ENCODE results near the gene ELAVL1. TPM values are rescaled to one million over a fixed set of nuclear protein-coding genes. Genes with fewer than 3 reads are reported as not detected.

The ELAVL1 gene
- total and polyA plus RNA-seq, 2 of the 13 experiments (the other 11 are each of a cell fraction or from before 2014, with no cell fraction given) = 27.9 to 38.4 TPM

DNA sequence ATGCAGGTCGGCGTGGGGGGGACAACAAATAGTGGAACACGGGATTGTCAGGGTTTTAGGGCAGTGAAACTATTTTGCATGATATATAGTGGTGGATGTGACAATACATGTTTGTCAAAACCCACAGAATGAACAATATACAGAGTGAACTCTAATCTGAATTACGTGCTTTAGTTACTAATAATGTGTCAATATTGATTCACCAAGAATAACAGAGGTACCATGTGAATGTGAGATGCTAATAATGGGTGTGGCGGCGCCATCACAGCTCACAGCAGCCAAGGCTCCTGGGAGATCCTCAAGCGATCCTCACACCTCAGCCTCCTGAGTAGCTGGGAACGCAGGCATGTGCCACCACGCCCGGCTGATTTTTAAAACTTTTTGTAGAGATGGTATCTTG, 12.9 kb downstream of the ELAVL1 start:
- Histone ChIP-seq H3K9ac (ENCODE audit: insufficient read depth, low read depth, low read length) (no peak overlapping the region), H2AFZ (ENCODE audit: low read length) (no peak overlapping the region), H3K27me3 (ENCODE audit: control insufficient read depth in 1 of 2, insufficient read depth in 2 of 2, low read length in 2 of 2) (no peaks in the 10 kb centered on the region), H3K9me3 (ENCODE audit: low read length) (no peaks in the 10 kb centered on the region), H3K4me2 (ENCODE audit: low read depth, low read length) (no peak overlapping the region), H3K4me3 (replicated peaks in 1 of 3; ENCODE audit: insufficient read depth in 1 of 3, low read depth in 2 of 3, low read length in 3 of 3) (no peak overlapping the region), H4K20me1 (ENCODE audit: insufficient read depth, low read length) (peaks cover 44% of the 10 kb centered on the region), H3K79me2 (ENCODE audit: insufficient read depth, low read length) (peaks cover 69% of the 10 kb centered on the region), H3K36me3 (replicated peaks in 1 of 2; ENCODE audit: control insufficient read depth in 1 of 2, insufficient read depth in 2 of 2, low read length in 2 of 2) (peaks cover 27 to 49% of the 10 kb centered on the region in 2 experiments), H3K4me1 (ENCODE audit: insufficient read depth, low read length) (peaks cover 39% of the 10 kb centered on the region), H3K27ac (ENCODE audit: extremely low read length, insufficient read depth, low read length) (no peak overlapping the region)
- in situ Hi-C loops (cut with HindIII; ENCODE audit: extremely low pct_ligation_motif_present, low pct_unique_long_range_greater_than_20kb) (no loop called here), intact Hi-C loops (cut with micrococcal nuclease; ENCODE audit: unreplicated experiment) (no loop called here)
- ATAC-seq = no peak
- TF ChIP-seq, protein P1, sequence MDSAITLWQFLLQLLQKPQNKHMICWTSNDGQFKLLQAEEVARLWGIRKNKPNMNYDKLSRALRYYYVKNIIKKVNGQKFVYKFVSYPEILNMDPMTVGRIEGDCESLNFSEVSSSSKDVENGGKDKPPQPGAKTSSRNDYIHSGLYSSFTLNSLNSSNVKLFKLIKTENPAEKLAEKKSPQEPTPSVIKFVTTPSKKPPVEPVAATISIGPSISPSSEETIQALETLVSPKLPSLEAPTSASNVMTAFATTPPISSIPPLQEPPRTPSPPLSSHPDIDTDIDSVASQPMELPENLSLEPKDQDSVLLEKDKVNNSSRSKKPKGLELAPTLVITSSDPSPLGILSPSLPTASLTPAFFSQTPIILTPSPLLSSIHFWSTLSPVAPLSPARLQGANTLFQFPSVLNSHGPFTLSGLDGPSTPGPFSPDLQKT (CRISPR knock-in tag; IDR thresholded peaks at IDR 0.05; ENCODE audit: borderline replicate concordance) = no peak
- no peak for TF ChIP-seq AHR (CRISPR knock-in tag; IDR thresholded peaks at IDR 0.05)
- TF ChIP-seq SRSF4 (IDR thresholded peaks at IDR 0.05; ENCODE audit: low read depth, low read length, poor library complexity, severe bottlenecking) = no peak
- TF ChIP-seq, protein P2, sequence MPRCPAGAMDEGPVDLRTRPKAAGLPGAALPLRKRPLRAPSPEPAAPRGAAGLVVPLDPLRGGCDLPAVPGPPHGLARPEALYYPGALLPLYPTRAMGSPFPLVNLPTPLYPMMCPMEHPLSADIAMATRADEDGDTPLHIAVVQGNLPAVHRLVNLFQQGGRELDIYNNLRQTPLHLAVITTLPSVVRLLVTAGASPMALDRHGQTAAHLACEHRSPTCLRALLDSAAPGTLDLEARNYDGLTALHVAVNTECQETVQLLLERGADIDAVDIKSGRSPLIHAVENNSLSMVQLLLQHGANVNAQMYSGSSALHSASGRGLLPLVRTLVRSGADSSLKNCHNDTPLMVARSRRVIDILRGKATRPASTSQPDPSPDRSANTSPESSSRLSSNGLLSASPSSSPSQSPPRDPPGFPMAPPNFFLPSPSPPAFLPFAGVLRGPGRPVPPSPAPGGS (CRISPR knock-in tag; IDR thresholded peaks at IDR 0.05) = no peak
- FAIRE-seq = no peak
- BruUV-seq (replicated peaks) = no TSS peak
- 77% methylated on average over 9 of the region's 10 CpGs for WGBS (ENCODE audit: low lambda C conversion rate)
- CTCF ChIA-PET (ENCODE audit: low intra/inter-chr PET ratio, low total read pairs) = no interaction called here
- POLR2A ChIA-PET = no interaction called here
- no peak for DNase-seq (ENCODE audit: low spot score)

DNA sequence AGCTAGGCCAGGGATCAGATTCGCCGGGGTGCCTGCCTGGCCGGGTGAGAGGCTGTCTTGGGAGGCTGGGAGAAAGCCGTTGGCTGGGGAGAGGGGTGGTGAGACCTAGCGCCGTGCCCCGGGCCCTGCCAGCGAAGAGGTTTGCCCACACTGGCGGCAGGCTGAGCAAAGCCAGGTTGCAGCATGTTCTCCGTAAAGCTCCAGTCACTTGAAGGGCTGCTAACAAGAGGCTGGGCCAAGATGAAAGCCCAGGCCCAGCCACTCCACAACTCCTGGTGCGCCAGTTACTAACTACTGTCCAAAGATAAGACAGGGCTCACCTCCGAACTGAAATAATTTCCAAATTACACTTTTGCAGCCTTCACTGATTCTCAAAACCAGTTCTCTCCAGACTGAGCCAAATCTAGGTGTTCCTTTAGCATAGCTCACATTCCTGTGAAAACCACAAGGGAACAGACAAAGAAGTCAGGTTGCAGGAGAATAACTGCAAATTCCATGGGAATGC, 16.3 kb downstream of the ELAVL1 start:
- no peak overlapping the region for H3K4me3 ChIP-seq (replicated peaks in 1 of 3; ENCODE audit: insufficient read depth in 1 of 3, low read depth in 2 of 3, low read length in 3 of 3)
- peaks cover 38% of the 10 kb centered on the region for H3K79me2 ChIP-seq (ENCODE audit: insufficient read depth, low read length)
- in situ Hi-C loops (cut with HindIII; ENCODE audit: extremely low pct_ligation_motif_present, low pct_unique_long_range_greater_than_20kb) = no loop called here
- H4K20me1 ChIP-seq (ENCODE audit: insufficient read depth, low read length) = peaks cover 30% of the 10 kb centered on the region
- H3K9ac ChIP-seq (ENCODE audit: insufficient read depth, low read depth, low read length) = no peak overlapping the region
- no peak overlapping the region for H3K27ac ChIP-seq (ENCODE audit: extremely low read length, insufficient read depth, low read length)
- ChIA-PET CTCF (ENCODE audit: low intra/inter-chr PET ratio, low total read pairs) (no interaction called here), POLR2A (no interaction called here)
- peaks cover 40 to 78% of the 10 kb centered on the region in 2 experiments for H3K36me3 ChIP-seq (replicated peaks in 1 of 2; ENCODE audit: control insufficient read depth in 1 of 2, insufficient read depth in 2 of 2, low read length in 2 of 2)
- WGBS (ENCODE audit: low lambda C conversion rate) = 98% methylated on average over 5 of the region's 12 CpGs
- FAIRE-seq (no peak), DNase-seq (ENCODE audit: low spot score) (no peak), ATAC-seq (no peak)
- no TSS peak for BruUV-seq (replicated peaks)
- H3K9me3 ChIP-seq (ENCODE audit: low read length) = no peaks in the 10 kb centered on the region
- intact Hi-C loops (cut with micrococcal nuclease; ENCODE audit: unreplicated experiment) = no loop called here
- no peak overlapping the region for H3K4me2 ChIP-seq (ENCODE audit: low read depth, low read length)
- no peaks in the 10 kb centered on the region for H3K27me3 ChIP-seq (ENCODE audit: control insufficient read depth in 1 of 2, insufficient read depth in 2 of 2, low read length in 2 of 2)
- no peak overlapping the region for H2AFZ ChIP-seq (ENCODE audit: low read length)
- peaks cover 10% of the 10 kb centered on the region for H3K4me1 ChIP-seq (ENCODE audit: insufficient read depth, low read length)
- TF ChIP-seq ETV6 (CRISPR knock-in tag; conservative IDR thresholded peaks at IDR 0.05) (no peak), SIX1 (CRISPR knock-in tag; IDR thresholded peaks at IDR 0.05; ENCODE audit: borderline replicate concordance) (no peak), ZSCAN29 (CRISPR knock-in tag; conservative IDR thresholded peaks at IDR 0.05) (no peak), STAT5B (CRISPR knock-in tag; IDR thresholded peaks at IDR 0.05) (no peak), YEATS2 (CRISPR knock-in tag; IDR thresholded peaks at IDR 0.05; ENCODE audit: borderline replicate concordance) (no peak), ZNF333 (CRISPR knock-in tag; IDR thresholded peaks at IDR 0.05; ENCODE audit: borderline replicate concordance) (no peak), ZNF20 (CRISPR knock-in tag; IDR thresholded peaks at IDR 0.05) (no peak), GFI1 (CRISPR knock-in tag; IDR thresholded peaks at IDR 0.05; ENCODE audit: borderline replicate concordance) (no peak), ZSCAN30 (CRISPR knock-in tag; IDR thresholded peaks at IDR 0.05) (no peak), ZNF253 (CRISPR knock-in tag; IDR thresholded peaks at IDR 0.05; ENCODE audit: borderline replicate concordance) (no peak), YEATS4 (CRISPR knock-in tag; IDR thresholded peaks at IDR 0.05; ENCODE audit: borderline replicate concordance) (no peak)
